Measurements from ENCODE around the gene COL15A1.
"Not testable (repeated sequence)": the region's sequence is repeated elsewhere in the genome, so short reads cannot be mapped to it uniquely, and the experiment has no call there.

COL15A1 gene

DNA sequence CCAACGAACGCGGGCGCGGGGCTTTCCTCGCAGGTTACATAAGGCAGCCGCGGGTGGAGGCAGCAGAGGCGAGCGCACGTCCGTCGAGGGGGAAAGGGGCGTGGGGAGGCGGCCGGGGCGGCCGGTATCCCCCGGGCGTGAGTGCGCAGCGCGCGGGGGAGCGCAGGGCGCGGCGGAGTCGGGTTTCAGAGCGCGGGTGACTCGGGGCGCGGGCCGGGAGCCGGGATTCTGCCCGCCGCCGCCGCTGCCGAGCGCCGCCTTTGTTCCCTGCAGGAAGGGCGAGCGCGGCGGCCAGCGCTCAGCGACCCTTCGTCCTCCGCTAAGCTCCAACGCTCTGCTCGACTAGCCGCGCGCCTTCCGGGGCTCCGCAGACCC, at the start of gene COL15A1:
TSS of gene COL15A1 (plus strand) at position 226 of the 375 bp plus-strand sequence. CDS start 155 bp downstream, outside the sequence.
- DNase-seq (ENCODE audit: low read depth in 2 of 2) = no peak

- DNase-seq (ENCODE audit: low read depth in 2 of 2) = no peak
Observed at GRCh38 chr9:98894171-98894570, 49.5 kb upstream of the COL15A1 start.

DNA sequence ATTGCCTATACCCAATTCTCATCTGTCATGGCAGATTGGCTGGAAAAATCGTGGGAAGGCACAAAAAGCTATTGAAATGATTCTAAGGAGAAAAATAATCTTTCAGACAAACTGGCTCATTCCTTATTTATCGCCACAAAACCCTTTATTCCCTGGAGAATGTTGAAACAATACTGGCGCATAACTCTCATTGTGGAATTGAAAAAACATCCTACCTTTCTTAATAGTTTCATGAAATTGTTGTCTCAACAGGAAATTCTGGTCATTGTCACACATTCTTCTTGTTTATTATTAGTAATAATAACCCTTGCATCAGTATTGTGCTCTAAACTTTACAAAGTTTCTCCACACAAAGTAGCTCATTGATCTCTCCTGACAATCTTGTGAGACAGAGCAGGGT, 48.9 kb upstream of the COL15A1 start:
- no peak for DNase-seq (ENCODE audit: low read depth in 2 of 2)

DNA sequence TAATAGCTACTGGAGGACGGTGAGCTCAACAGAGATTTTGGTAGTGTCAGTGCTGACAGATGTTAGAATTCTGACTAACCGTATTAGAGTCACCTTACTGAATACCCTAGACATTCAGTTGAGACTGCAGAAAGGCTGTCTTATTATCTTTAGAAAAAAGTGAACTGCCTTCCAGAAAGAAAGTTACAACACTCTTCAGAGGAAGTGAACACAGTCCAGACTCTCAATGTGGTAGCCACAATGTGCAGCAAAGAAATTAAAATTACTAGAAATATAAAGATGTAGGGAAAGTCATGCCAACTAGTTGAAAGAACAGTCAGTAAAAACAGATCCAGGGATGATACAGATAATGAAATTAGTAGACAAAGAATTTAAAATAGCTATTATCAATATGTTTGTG, 47.1 kb upstream of the COL15A1 start:
- no peak for DNase-seq (ENCODE audit: low read depth in 2 of 2)

DNA sequence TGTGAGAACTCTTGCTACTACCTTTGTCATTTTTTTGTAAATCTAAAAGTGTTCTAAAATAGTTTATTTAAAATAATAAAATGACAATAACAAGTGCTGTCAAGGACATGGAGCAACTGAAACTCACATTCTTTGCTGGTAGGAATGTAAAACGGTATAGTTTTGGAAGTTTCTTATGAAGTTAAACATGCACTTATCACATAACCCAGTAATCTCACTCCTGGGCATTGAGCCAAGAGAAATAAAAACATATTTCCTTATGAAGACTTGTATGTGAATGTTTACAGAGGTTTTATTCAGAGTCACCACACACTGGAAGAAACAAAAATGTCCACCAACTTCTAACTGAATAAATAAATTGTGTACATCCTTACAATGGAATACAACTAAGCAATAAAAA, 46.0 kb upstream of the COL15A1 start:
- no peak for DNase-seq (ENCODE audit: low read depth in 2 of 2)

DNA sequence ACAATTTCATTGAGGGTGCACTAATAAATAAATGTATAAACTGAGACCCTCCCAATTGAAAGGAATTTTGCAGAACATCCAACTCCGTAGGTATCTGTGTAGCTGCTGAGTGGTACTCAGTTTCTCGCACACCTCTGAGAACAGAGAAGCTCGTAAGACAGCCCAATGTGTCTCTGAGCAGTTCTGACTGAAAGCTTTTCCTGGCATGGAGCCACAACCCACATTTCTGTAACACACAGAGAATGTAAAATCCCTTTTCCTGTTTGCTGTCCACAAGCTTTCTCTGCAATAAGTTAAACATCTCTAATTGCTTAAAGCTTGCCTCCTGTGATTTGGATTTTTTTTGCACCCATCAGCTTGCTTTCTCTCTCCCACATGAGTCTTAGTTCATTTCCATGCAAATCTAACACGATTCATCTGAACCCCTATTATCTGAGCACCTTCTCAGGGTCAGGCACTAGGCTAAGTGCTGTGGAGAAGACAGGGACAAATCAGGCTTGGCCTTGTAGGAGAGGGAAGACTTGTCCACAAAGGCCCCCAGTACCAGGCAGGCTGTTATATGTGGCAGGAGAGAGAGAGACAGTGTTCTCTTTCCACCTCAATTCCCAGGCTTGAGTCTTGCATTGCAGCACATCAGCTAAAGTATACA, 44.2 kb upstream of the COL15A1 start:
- DNase-seq (ENCODE audit: low read depth in 2 of 2) = peak; percentile 92 to 93

GRCh38 chr9:98900244-98900643, 43.5 kb upstream of the COL15A1 start:
- no peak for DNase-seq (ENCODE audit: low read depth in 2 of 2)

- DNase-seq (ENCODE audit: low read depth in 2 of 2) = no peak
Observed at GRCh38 chr9:98900725-98901124, 43.0 kb upstream of the COL15A1 start.

DNA sequence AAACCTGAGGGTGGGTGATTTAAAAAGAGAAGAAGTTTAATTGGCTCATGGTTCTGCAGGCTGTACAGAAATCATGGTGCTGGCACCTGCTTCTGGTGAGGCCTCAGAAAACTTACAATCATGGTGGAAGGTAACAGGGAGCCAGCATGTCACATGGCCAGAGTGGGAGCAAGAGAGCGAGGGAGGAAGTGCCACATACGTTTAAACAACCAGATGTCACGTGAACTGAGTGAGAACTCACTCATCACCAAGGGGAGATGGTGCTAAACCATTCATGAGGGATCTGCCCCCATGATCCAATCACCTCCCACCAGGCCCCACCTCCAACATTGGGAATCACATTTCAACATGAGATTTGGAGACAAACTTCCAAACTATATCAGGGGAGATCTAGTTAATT, 41.9 kb upstream of the COL15A1 start:
- DNase-seq (ENCODE audit: low read depth in 2 of 2) = not testable (repeated sequence)

- DNase-seq (ENCODE audit: low read depth in 2 of 2) = no peak
Observed at GRCh38 chr9:98902516-98902915, 41.2 kb upstream of the COL15A1 start.

DNA sequence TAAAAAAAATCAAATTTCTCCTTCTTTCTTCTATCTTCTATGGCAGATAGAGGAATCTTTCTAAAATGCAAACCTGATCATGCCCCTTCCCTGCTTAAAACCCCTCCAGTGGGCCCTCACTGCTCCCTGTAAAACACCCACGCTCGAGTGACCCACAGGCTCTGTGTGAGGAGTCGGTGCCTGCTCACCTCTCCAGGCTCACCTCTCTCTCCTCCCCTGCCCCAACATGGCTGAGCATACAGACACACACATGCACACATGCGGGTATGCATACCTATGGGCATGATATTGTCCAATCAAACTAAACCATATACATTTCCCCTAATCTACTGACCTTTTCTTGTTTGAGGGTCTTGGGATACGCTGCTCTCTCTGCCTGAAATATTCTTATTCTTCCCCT, 40.8 kb upstream of the COL15A1 start:
- DNase-seq (ENCODE audit: low read depth in 2 of 2) = no peak

DNA sequence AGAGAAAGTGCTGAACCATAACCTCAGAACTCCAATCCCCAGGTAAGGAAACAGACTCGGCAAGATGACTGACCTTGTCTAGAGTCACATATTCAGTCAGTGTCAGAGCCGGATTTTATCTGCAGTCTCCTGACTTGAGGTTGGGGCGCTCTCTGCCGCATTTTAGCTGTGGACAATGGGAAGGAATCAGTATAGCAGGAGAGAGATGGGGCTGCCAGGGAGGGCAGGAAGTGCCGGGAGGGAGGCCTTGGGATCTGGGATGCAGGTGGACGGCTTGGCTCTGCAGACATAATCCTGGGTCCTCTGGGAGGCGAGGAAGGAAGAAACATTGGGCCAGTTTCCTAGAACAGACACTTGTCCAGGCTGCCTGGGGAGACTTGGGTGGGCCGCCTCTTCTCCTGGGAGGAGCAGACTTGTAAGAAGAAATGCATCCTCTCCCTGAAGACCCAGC, 39.7 kb upstream of the COL15A1 start:
- DNase-seq (ENCODE audit: low read depth in 2 of 2) = no peak

DNA sequence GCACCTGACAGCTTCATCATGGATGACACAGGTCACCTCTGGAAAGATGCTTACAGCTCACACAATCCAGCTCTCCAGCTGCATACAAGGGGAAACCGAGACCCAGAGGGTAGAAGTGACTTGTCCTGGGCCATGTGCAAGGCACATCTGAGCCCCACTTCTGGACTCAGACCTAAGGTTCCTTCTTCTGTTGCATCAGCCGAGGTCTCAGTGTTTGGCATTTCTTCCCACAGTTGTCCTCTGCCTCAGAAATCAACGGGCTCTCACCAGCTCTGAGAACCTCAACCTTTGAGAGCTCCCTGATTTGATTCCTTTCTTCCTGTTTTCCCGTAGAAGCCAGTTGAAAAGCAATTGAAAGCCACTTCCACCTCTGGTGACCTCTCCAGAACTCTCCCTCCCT, 38.7 kb upstream of the COL15A1 start:
- no peak for DNase-seq (ENCODE audit: low read depth in 2 of 2)

GRCh38 chr9:98906273-98907040, 37.2 kb upstream of the COL15A1 start:
- DNase-seq (ENCODE audit: low read depth in 2 of 2) = no peak

DNA sequence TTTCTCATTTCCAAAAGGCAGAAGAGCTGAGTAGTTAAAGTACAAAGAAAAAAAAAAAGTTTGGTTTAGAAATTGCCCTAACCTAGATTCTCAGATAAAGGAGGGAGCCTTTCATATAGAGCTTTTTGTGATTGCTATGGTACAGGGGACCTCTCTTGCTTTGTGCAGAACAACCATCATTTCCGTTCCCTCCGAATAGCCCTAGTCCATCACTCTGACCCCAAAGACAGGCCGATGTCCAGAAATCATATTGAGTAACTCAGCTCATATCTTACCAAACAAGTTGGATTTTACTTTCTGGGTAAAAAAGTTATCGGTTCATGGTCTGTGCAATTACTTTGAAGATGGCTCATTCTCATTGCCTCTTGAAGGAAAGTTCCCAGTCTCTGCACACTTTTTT, 36.7 kb upstream of the COL15A1 start:
- no peak for DNase-seq (ENCODE audit: low read depth in 2 of 2)

- DNase-seq (ENCODE audit: low read depth in 2 of 2) = peak; percentile 69 to 75
Observed at GRCh38 chr9:98908897-98909634, 34.6 kb upstream of the COL15A1 start.

DNA sequence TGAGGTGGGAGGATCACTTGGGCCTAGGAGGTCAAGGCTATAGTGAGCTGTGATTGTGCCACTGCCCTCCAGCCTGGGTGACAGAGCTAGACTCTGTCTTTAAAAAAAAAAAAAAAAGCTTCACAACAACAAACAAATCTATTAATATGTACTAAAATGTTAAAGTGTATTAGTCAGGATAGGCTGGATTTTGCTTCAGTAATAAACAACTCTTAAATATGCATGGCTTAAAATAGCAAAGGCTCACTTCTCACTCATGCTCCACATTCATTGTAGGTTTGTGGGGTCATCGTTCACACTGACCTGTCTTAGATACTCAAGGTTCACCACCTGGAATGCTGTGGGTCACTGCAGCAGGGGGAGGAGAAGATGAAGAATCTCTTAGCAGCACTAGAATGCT, 33.8 kb upstream of the COL15A1 start:
- no peak for DNase-seq (ENCODE audit: low read depth in 2 of 2)

DNA sequence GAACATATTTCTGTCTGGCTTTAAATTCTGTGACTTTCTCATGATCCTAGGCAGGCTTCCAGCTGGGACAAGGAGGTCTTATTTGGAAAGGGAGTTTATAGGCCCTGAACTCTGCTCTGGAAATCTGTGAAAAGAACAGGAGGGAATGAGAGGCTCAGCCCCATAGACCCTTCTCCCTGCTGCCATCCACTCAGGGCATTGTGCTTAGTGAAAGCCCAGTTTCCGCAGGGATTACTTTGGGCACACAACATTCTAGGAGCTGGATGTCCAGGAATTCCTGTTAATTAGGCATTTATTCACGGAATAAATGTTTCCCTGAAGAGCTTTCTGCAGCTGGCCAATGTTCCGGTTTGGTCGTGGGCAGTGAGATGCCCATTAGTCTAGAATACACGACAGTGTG, 32.7 kb upstream of the COL15A1 start:
- no peak for DNase-seq (ENCODE audit: low read depth in 2 of 2)

- DNase-seq (ENCODE audit: low read depth in 2 of 2) = not testable (repeated sequence)
Observed at GRCh38 chr9:98911738-98912137, 32.0 kb upstream of the COL15A1 start.

DNA sequence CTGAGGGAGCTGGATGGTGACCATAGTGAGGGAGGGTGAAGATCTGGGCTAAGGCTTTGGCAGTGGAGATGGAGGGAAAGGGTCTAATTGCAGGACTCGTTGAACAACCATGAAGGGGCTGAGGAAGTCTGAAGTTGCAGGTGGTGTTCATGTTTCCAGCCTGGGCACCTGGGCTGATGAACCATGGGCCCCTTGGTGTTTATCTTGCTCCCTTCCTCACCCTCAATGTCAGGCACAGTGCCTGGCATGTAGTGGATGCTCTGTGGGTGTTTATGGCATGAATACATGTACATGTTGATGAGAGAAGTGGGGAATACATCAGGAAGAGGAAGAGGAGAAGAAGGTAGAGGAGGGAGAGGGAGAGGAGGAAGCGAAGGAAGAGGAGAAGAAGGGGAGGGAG, 31.3 kb upstream of the COL15A1 start:
- no peak for DNase-seq (ENCODE audit: low read depth in 2 of 2)

DNA sequence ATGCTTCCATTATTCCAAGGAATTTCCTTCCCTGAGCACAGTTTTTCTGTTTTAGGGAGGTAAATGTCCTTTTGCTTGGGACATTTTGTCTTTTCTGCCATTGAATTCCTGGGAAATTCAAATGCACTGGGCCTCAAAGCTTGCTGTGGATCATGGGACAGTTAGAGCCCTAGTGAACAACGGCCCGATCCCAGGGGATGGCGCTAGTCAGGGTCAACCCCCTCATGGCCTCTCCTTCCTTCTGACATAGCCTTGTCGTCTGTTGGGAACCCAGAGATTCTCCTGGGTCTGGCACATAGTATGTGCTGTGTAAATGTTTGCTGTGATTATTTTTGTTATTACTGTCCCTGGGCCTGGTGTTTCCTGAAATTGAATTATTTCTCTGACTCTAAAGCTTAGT, 30.7 kb upstream of the COL15A1 start:
- no peak for DNase-seq (ENCODE audit: low read depth in 2 of 2)

GRCh38 chr9:98913705-98914104, 30.0 kb upstream of the COL15A1 start:
- no peak for DNase-seq (ENCODE audit: low read depth in 2 of 2)

GRCh38 chr9:98915599-98915998, 28.1 kb upstream of the COL15A1 start:
- no peak for DNase-seq (ENCODE audit: low read depth in 2 of 2)
